Endothelial cell of umbilical vein (primary cell): ENCODE data around the gene FBXW4. TPM values are rescaled to one million over a fixed set of nuclear protein-coding genes. Genes with fewer than 3 reads are reported as not detected.

Source experiments
- BruUV-seq: library from RNA; stranded (reverse); fragments of 400-500 nt; replicated peaks from 2 replicates; lab custom pipeline; 2021; lab: Mats Ljungman, UMichigan
- CTCF ChIA-PET: fragments of 300-600, 350-600 bp; sonication (Branson Sonifier 250); formaldehyde crosslinking; loops from one replicate; lab custom pipeline; 2021; ENCODE audit warnings: antibody characterized with exemption, inconsistent platforms; lab: Charles Lee
- POLR2A ChIA-PET: fragments of 300-600, 350-600 bp; sonication (Branson Sonifier 250); formaldehyde crosslinking; loops from one replicate; lab custom pipeline; 2021; ENCODE audit warnings: antibody characterized with exemption, inconsistent platforms; lab: Charles Lee
- DNase-seq: peaks from one replicate; pipeline ENCODE4 v3.0.0-alpha.2; 2011; ENCODE audit warnings: low read depth, low spot score
- FAIRE-seq: peaks from 2 replicates; lab custom pipeline; 2011; peaks lifted over from hg19 to GRCh38; lab: Jason Lieb, UNC
- H2AFZ ChIP-seq: 2 replicates; pipeline ENCODE4 v1.6.0; 2012; ENCODE audit warnings: low read depth, low read length, control low read depth, inconsistent platforms
- H3K27ac ChIP-seq: 2 replicates; pipeline ENCODE4 v1.5.1; 2011; ENCODE audit warnings: low read depth, mild to moderate bottlenecking, control low read depth, low read length, moderate library complexity; ENCODE audit not compliant: insufficient read depth
- H3K27me3 ChIP-seq, 2 experiments: 2 replicates each; pipeline versions ENCODE4 v1.6.0 to v1.6.1; 2011; ENCODE audit warnings: low read length in 2 of 2, mixed read lengths in 1 of 2; ENCODE audit not compliant: control insufficient read depth in 2 of 2, insufficient read depth in 2 of 2
- H3K36me3 ChIP-seq, 2 experiments: 2 replicates in 1 of 2; 3 replicates in 1 of 2; pipeline ENCODE4 v1.5.1; 2011; ENCODE audit warnings: low read length in 2 of 2, mild to moderate bottlenecking in 1 of 2, moderate library complexity in 1 of 2; ENCODE audit not compliant: control insufficient read depth in 2 of 2, insufficient read depth in 2 of 2; ENCODE audit errors: extremely low read depth in 1 of 2
- H3K4me1 ChIP-seq: 3 replicates; pipeline ENCODE4 v1.5.1; 2011; ENCODE audit warnings: mild to moderate bottlenecking, low read length; ENCODE audit not compliant: control insufficient read depth, insufficient read depth; ENCODE audit errors: extremely low read depth
- H3K4me2 ChIP-seq: 2 replicates; pipeline ENCODE4 v1.6.1; 2011; ENCODE audit warnings: low read length, control low read depth, mixed read lengths; ENCODE audit not compliant: insufficient read depth
- H3K4me3 ChIP-seq, 3 experiments: fragments of 200-600 bp in 1 of 3; sonication (generic), shearing (Covaris generic) in 1 of 3; replicated peaks in 1 of 3; 2 replicates each; pipeline ENCODE4 v1.5.1; 2011 to 2016; ENCODE audit warnings: control low read depth in 3 of 3, low read length in 3 of 3, mild to moderate bottlenecking in 2 of 3, inconsistent platforms in 1 of 3, low read depth in 1 of 3, moderate library complexity in 1 of 3; ENCODE audit not compliant: insufficient read depth in 1 of 3
- H3K79me2 ChIP-seq: 2 replicates; pipeline ENCODE4 v1.6.0; 2012; ENCODE audit warnings: low read length, inconsistent platforms; ENCODE audit not compliant: control insufficient read depth, insufficient read depth
- H3K9ac ChIP-seq: replicated peaks from 2 replicates; pipeline ENCODE3; 2011; ENCODE audit warnings: low read length, control low read depth; ENCODE audit not compliant: insufficient read depth; ENCODE audit errors: extremely low read depth
- H3K9me1 ChIP-seq: replicated peaks from 3 replicates; pipeline ENCODE4 v1.6.0; 2011; ENCODE audit warnings: mild to moderate bottlenecking, low read length; ENCODE audit not compliant: control insufficient read depth, insufficient read depth; ENCODE audit errors: extremely low read depth
- H3K9me3 ChIP-seq: replicated peaks from 2 replicates; pipeline ENCODE4 v1.5.1; 2012; ENCODE audit warnings: low read length, inconsistent platforms; ENCODE audit not compliant: control insufficient read depth, insufficient read depth
- H4K20me1 ChIP-seq: replicated peaks from 2 replicates; pipeline ENCODE3; 2011; ENCODE audit warnings: mild to moderate bottlenecking, low read length; ENCODE audit not compliant: control insufficient read depth, insufficient read depth; ENCODE audit errors: extremely low read depth
- CTCF ChIP-seq, 2 donors: IDR thresholded peaks; 1 replicate in 1 of 2; 2 replicates in 1 of 2; pipeline ENCODE4 v1.5.1; 2011; ENCODE audit warnings: low read length in 2 of 2, mild to moderate bottlenecking in 2 of 2, moderate library complexity in 2 of 2, control low read depth in 1 of 2, inconsistent platforms in 1 of 2, low read depth in 1 of 2; ENCODE audit not compliant: insufficient read depth in 1 of 2; ENCODE audit errors: extremely low read depth in 1 of 2
- EZH2 ChIP-seq: IDR thresholded peaks from 2 replicates; pipeline ENCODE4 v1.6.1; 2012; ENCODE audit warnings: borderline replicate concordance, low read depth, mild to moderate bottlenecking, moderate library complexity, low read length, inconsistent platforms; ENCODE audit not compliant: severe bottlenecking
- FOS ChIP-seq: IDR thresholded peaks from 2 replicates; pipeline ENCODE4 v1.6.1; 2011; ENCODE audit warnings: mild to moderate bottlenecking, low read length, moderate library complexity, borderline replicate concordance; ENCODE audit not compliant: insufficient read depth
- GATA2 ChIP-seq: IDR thresholded peaks from 2 replicates; pipeline ENCODE4 v1.7.0; 2011; ENCODE audit warnings: low read depth, mild to moderate bottlenecking, moderate library complexity, mixed read lengths, low read length; ENCODE audit not compliant: insufficient read length, insufficient read depth
- JUN ChIP-seq: IDR thresholded peaks from 2 replicates; pipeline ENCODE4 v1.6.1; 2011; ENCODE audit warnings: borderline replicate concordance, low read depth; ENCODE audit not compliant: insufficient read length, insufficient read depth
- MAX ChIP-seq: IDR thresholded peaks from 2 replicates; pipeline ENCODE4 v1.6.1; 2011; ENCODE audit not compliant: insufficient read depth, insufficient read length
- MYC ChIP-seq: IDR thresholded peaks from one replicate; pipeline ENCODE4 v1.6.1; 2011; ENCODE audit warnings: mild to moderate bottlenecking, low read depth, low read length
- POLR2A ChIP-seq: IDR thresholded peaks from 2 replicates; pipeline ENCODE4 v1.6.1; 2012; ENCODE audit warnings: low read depth, mild to moderate bottlenecking, control low read depth, low read length
- POLR2AphosphoS5 ChIP-seq: IDR thresholded peaks from 2 replicates; pipeline ENCODE4 v1.6.1; 2012; ENCODE audit warnings: low read depth, mild to moderate bottlenecking, control low read depth, low read length, moderate library complexity; ENCODE audit not compliant: insufficient read depth
- dilution Hi-C: fragments of 300-500 bp; cut with MboI; formaldehyde crosslinking; loops from one replicate; pipeline ENCODE4 v1.15.0; 2019; ENCODE audit warnings: low sequenced_read_pairs; ENCODE audit not compliant: extremely low pct_ligation_motif_present
- intact Hi-C: fragments of 100-400 bp; cut with micrococcal nuclease; formaldehyde crosslinking; loops from one replicate; pipeline ENCODE4 v1.10.0; 2022
- polyA plus RNA-seq, 4 experiments: library from polyadenylated mRNA; depleted of rRNA in 3 of 4; stranded (reverse) in 3 of 4; unstranded in 1 of 4; fragments of >200 nt; gene quantifications; 2 replicates each; pipeline versions ENCODE4 v1.2.1 to v1.2.3, GENCODE V29; 2011 to 2012; ENCODE audit warnings: missing spikeins in 1 of 4
- total RNA-seq: library from RNA; stranded (reverse); gene quantifications from 2 replicates; pipeline ENCODE4 v1.2.3, GENCODE V29; 2021

FBXW4 gene
- total and polyA plus RNA-seq, 2 donors (not counting 3 experiments of a cell fraction or from before 2014, with no cell fraction given): 20.8 to 21.1 TPM

DNA sequence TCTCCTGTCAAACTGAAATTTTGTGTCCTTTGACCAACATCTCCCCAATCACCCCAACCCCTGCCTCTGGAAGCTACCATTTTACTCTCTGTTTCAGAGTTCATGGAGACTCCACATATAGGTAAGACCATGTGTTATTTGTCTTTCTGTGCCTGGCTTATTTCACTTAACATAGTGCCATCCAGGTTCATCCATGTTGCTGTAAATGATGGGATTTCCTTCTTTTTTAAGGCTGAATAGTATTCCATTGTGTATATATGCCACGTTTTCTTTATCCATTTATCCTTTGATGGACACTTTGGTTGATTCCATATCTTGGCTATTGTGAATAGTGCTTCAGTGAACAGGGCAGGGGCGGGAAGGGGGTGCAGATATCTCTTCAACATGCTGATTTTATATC, 18.0 kb upstream of the FBXW4 start:
- Histone ChIP-seq H3K4me2 (no peak overlapping the region), H3K9me1 (no peaks in the 10 kb centered on the region), H4K20me1 (no peaks in the 10 kb centered on the region), H3K36me3 (no peaks in the 10 kb centered on the region), H3K27ac (no peak overlapping the region), H2AFZ (no peak overlapping the region), H3K4me1 (peaks cover 5% of the 10 kb centered on the region), H3K27me3 (peaks cover 12 to 26% of the 10 kb centered on the region in 2 experiments), H3K9me3 (no peaks in the 10 kb centered on the region), H3K79me2 (no peaks in the 10 kb centered on the region), H3K4me3 (no peak overlapping the region), H3K9ac (no peak overlapping the region)
- FAIRE-seq (no peak), DNase-seq (no peak)
- no TSS peak for BruUV-seq
- TF ChIP-seq GATA2 (no peak), CTCF (IDR thresholded peaks at IDR 0.05; ENCODE audit: extremely low read depth in 1 of 2, insufficient read depth in 1 of 2, low read depth in 1 of 2, low read length in 2 of 2) (no peak), POLR2AphosphoS5 (no peak), MAX (no peak), FOS (no peak), EZH2 (no peak), MYC (no peak), JUN (no peak), POLR2A (no peak)
- intact Hi-C loops: no loop called here
- dilution Hi-C loops: no loop called here
- CTCF ChIA-PET: interaction anchor here (1.0 kb wide), 2 partner anchors 68 to 110 kb away, joined by 3 read pairs; no protein-coding TSS in a partner anchor
- POLR2A ChIA-PET: no interaction called here
